Breast epithelium (tissue), 4 donors: ENCODE results near the gene ZMPSTE24. TPM values are rescaled to one million over a fixed set of nuclear protein-coding genes. Genes with fewer than 3 reads are reported as not detected.
A peak's percentile ranks its signal among the peaks of the same experiment; 100 is the strongest.

ENCODE experiments used
- DNase-seq, 2 donors: peaks; one replicate each; pipeline ENCODE4 v3.0.0-alpha.2; 2019; ENCODE audit warnings: low spot score in 2 of 2
- H3K27ac ChIP-seq, 2 donors: fragments of 200-600 bp; sonication (generic) in 1 of 2; one replicate each; pipeline ENCODE4 v1.5.1; 2016 to 2019; ENCODE audit warnings: mild to moderate bottlenecking in 1 of 2
- H3K27me3 ChIP-seq, 2 donors: fragments of 200-600 bp; sonication (generic) in 1 of 2; one replicate each; pipeline versions ENCODE4 v1.5.1 to v1.6.0; 2017 to 2019; ENCODE audit warnings: control low read depth in 1 of 2, mild to moderate bottlenecking in 1 of 2
- H3K36me3 ChIP-seq: fragments of 200-600 bp; one replicate; pipeline ENCODE4 v1.5.1; 2019
- H3K4me1 ChIP-seq, 2 donors: fragments of 200-600 bp; sonication (generic); one replicate each; pipeline ENCODE4 v1.5.1; 2016 to 2019; ENCODE audit warnings: control low read depth in 1 of 2
- H3K4me3 ChIP-seq, 3 donors: fragments of 200-600 bp; sonication (generic); 1 replicate in 2 of 3; 2 replicates in 1 of 3; pipeline ENCODE4 v1.5.1; 2016 to 2019; ENCODE audit warnings: mild to moderate bottlenecking in 3 of 3, moderate library complexity in 2 of 3
- H3K9me3 ChIP-seq, 2 donors: fragments of 200-600 bp; sonication (generic) in 1 of 2; one replicate each; pipeline ENCODE4 v1.5.1; 2016 to 2019; ENCODE audit warnings: control low read depth in 1 of 2
- POLR2A ChIP-seq: fragments of 450-650 bp; IDR thresholded peaks from one replicate; pipeline ENCODE4 v1.6.1; 2016; ENCODE audit warnings: antibody characterized with exemption, mild to moderate bottlenecking, moderate library complexity
- POLR2AphosphoS5 ChIP-seq, 3 donors: sonication (generic); formaldehyde crosslinking; IDR thresholded peaks; one replicate each; pipeline ENCODE4 v1.6.1; 2017; ENCODE audit warnings: antibody characterized with exemption in 3 of 3
- intact Hi-C: fragments of 100-400 bp; cut with DNase I; formaldehyde crosslinking; loops from one replicate; pipeline ENCODE4 v1.15.1; 2023; ENCODE audit warnings: low total_unique reads
- total RNA-seq, 3 donors: library from RNA; depleted of rRNA; stranded (reverse); fragments of >200 nt; gene quantifications; one replicate each; pipeline ENCODE4 v1.1.0, GENCODE V29; 2016
- TF ChIP-seq, protein P1 (sequence below), 3 donors: fragments of 450-650 bp; IDR thresholded peaks; one replicate each; pipeline ENCODE4 v1.5.1; 2016 to 2017; ENCODE audit warnings: antibody characterized with exemption in 3 of 3, mild to moderate bottlenecking in 3 of 3, moderate library complexity in 3 of 3

Gene ZMPSTE24
- total RNA-seq, 3 donors from 2014 or later = 34.4 to 48.3 (median 43.6) TPM

- H3K4me1 ChIP-seq = no peaks in the 10 kb centered on the region
- no peak for DNase-seq
- intact Hi-C loops = no loop called here
These were observed 45.2 kb downstream of the ZMPSTE24 start for GRCh38 chr1:40303051-40303771.

DNA sequence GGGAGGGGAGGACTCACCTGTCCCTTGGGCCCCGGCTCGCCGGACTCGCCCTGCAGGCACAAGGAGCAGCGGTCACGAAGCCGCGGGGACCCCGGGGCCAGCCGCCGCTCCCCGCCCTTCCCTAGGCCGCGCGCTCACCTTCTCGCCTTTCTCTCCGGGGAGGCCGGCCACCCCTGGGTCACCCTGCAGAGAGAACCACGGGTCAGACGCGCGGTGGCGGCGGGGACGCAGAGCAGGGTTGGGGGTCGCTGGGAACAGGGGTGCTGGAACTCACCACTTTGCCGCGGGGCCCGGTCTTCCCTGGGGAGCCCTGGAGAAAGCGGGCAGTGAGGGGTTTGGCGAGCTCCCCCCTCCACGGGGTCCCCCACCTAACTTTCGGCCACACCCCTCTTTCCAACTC is 45.8 kb downstream of the ZMPSTE24 start:
- Histone ChIP-seq H3K36me3 (no peaks in the 10 kb centered on the region), H3K4me3 (no peak overlapping the region), H3K9me3 (no peaks in the 10 kb centered on the region), H3K4me1 (no peaks in the 10 kb centered on the region), H3K27me3 (no peaks in the 10 kb centered on the region), H3K27ac (no peak overlapping the region)
- TF ChIP-seq POLR2AphosphoS5 (IDR thresholded peaks at IDR 0.05) (no peak), POLR2A (no peak)
- TF ChIP-seq, protein P1, sequence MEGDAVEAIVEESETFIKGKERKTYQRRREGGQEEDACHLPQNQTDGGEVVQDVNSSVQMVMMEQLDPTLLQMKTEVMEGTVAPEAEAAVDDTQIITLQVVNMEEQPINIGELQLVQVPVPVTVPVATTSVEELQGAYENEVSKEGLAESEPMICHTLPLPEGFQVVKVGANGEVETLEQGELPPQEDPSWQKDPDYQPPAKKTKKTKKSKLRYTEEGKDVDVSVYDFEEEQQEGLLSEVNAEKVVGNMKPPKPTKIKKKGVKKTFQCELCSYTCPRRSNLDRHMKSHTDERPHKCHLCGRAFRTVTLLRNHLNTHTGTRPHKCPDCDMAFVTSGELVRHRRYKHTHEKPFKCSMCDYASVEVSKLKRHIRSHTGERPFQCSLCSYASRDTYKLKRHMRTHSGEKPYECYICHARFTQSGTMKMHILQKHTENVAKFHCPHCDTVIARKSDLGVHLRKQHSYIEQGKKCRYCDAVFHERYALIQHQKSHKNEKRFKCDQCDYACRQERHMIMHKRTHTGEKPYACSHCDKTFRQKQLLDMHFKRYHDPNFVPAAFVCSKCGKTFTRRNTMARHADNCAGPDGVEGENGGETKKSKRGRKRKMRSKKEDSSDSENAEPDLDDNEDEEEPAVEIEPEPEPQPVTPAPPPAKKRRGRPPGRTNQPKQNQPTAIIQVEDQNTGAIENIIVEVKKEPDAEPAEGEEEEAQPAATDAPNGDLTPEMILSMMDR (IDR thresholded peaks at IDR 0.05) = no peak
- DNase-seq = no peak
- intact Hi-C loops = no loop called here

More at GRCh38 chr1:40303051-40303771, 45.2 kb downstream of the ZMPSTE24 start:
- no peaks in the 10 kb centered on the region for H3K36me3 ChIP-seq
- H3K27me3 ChIP-seq = no peaks in the 10 kb centered on the region
- no peaks in the 10 kb centered on the region for H3K9me3 ChIP-seq
- TF ChIP-seq POLR2AphosphoS5 (IDR thresholded peaks at IDR 0.05) = no peak
- TF ChIP-seq POLR2A = no peak
- TF ChIP-seq, protein P1 (IDR thresholded peaks at IDR 0.05) = no peak
- no peak overlapping the region for H3K27ac ChIP-seq
- no peak overlapping the region for H3K4me3 ChIP-seq

DNA sequence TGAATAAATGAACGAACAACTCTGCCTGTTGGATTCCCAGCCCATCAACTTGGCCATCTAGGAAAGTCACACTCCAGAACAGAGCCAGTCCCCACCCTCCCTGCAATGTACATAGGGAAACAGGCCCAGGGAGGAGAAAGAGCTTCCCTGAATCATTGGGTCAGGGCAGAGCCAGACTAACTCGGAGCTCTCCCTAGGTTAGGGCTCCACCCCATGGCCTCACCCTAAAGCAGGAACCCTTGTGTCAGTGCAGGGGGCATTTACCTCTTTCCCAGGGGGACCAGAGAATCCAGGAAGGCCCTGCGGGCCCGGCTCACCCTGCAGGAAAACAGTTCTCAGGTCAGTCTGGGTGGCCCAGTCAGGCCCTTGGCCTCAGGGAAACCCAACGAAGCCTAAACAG is 47.4 kb downstream of the ZMPSTE24 start:
- TF ChIP-seq POLR2AphosphoS5 (IDR thresholded peaks at IDR 0.05) (no peak), POLR2A (no peak)
- TF ChIP-seq, protein P1 (IDR thresholded peaks at IDR 0.05) = no peak
- H3K27me3 ChIP-seq = no peaks in the 10 kb centered on the region
- no peaks in the 10 kb centered on the region for H3K9me3 ChIP-seq
- no peak overlapping the region for H3K4me3 ChIP-seq
- intact Hi-C loops = no loop called here
- H3K4me1 ChIP-seq = no peaks in the 10 kb centered on the region
- DNase-seq = no peak
- H3K27ac ChIP-seq = peak overlapping the region; percentile 21 to 59
- no peaks in the 10 kb centered on the region for H3K36me3 ChIP-seq

GRCh38 chr1:40305871-40306270 is 47.8 kb downstream of the ZMPSTE24 start:
- Histone ChIP-seq H3K27me3 (no peaks in the 10 kb centered on the region), H3K9me3 (no peaks in the 10 kb centered on the region), H3K4me1 (no peaks in the 10 kb centered on the region), H3K36me3 (no peaks in the 10 kb centered on the region), H3K4me3 (no peak overlapping the region), H3K27ac (peak overlapping the region; percentile 21 to 59)
- TF ChIP-seq, protein P1 (IDR thresholded peaks at IDR 0.05) = no peak
- TF ChIP-seq POLR2AphosphoS5 (IDR thresholded peaks at IDR 0.05) = no peak
- TF ChIP-seq POLR2A = no peak
- intact Hi-C loops = no loop called here
- no peak for DNase-seq

DNA sequence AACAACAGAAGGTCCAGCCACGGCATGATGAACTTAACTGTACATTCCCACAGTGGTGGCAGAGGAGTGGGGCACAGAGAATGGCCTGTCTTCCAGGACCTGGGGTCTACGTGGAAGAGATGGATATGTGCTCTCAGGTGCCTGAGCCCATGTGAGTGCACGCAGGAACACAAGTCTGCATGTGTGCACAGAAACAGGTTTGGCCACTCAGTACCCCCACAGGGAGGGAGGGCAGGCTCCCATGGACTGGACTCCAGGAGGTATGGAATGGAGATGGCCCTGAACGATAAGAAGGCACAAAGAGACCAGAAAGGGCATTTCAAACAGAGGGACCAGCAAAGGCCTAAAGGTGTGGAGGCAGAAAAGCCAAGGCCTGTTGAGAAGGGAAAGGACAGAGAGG is 48.3 kb downstream of the ZMPSTE24 start:
- DNase-seq = peak in 1 of 2 donors; percentile 32
- TF ChIP-seq POLR2AphosphoS5 (IDR thresholded peaks at IDR 0.05) (peak in 1 of 3 donors; percentile 33), POLR2A (no peak)
- TF ChIP-seq, protein P1 (IDR thresholded peaks at IDR 0.05) = no peak
- intact Hi-C loops = no loop called here
- Histone ChIP-seq H3K9me3 (no peaks in the 10 kb centered on the region), H3K4me3 (no peak overlapping the region), H3K27ac (peak overlapping the region in 1 of 2 donors; percentile 59), H3K27me3 (no peaks in the 10 kb centered on the region), H3K4me1 (no peaks in the 10 kb centered on the region), H3K36me3 (no peaks in the 10 kb centered on the region)
